HepG2 (cell line): Measurements from ENCODE around the gene GPS1. TPM values are rescaled to one million over a fixed set of nuclear protein-coding genes. Genes with fewer than 3 reads are reported as not detected.

Experiments used
- HDAC1 ChIP-seq: sonication (generic); formaldehyde crosslinking; IDR thresholded peaks from 2 replicates; pipeline ENCODE4 v1.5.1; 2020; ENCODE audit warnings: mild to moderate bottlenecking, missing genetic modification reagents
- NFATC3 ChIP-seq: sonication (generic); formaldehyde crosslinking; IDR thresholded peaks from 2 replicates; pipeline ENCODE4 v1.5.1; 2020; ENCODE audit warnings: mild to moderate bottlenecking, missing genetic modification reagents
- PHF8 ChIP-seq: sonication (generic); formaldehyde crosslinking; IDR thresholded peaks from 2 replicates; pipeline ENCODE4 v1.5.0; 2020; ENCODE audit warnings: missing genetic modification reagents
- SAP130 ChIP-seq: IDR thresholded peaks from 2 replicates; pipeline ENCODE4 v1.6.1; 2016; ENCODE audit warnings: low read depth
- SIN3A ChIP-seq: IDR thresholded peaks from 2 replicates; pipeline ENCODE4 v1.6.1; 2011; ENCODE audit warnings: low read depth, mild to moderate bottlenecking, control low read depth, low read length, borderline replicate concordance
- ZBTB7B ChIP-seq: sonication (generic); formaldehyde crosslinking; IDR thresholded peaks from 2 replicates; pipeline ENCODE4 v1.4.0; 2020; ENCODE audit warnings: missing genetic modification reagents
- polyA plus RNA-seq, 8 experiments: library from polyadenylated mRNA; depleted of rRNA in 3 of 8; stranded (reverse) in 7 of 8; unstranded in 1 of 8; fragments of >200 nt; fragmentation: Illumina TruSeq in 4 of 8; extraction: Trizol in 4 of 8; gene quantifications; 2 replicates each; pipeline versions ENCODE4 v1.2.1 to v1.2.3, GENCODE V29; 2011 to 2016; ENCODE audit warnings: low read depth in 4 of 8, missing spikeins in 1 of 8, mixed read lengths in 1 of 8; ENCODE audit not compliant: insufficient read depth in 1 of 8
- total RNA-seq, 5 experiments: library from RNA; depleted of rRNA; stranded (reverse); fragments of >200 nt; fragmentation: Illumina TruSeq; extraction: Trizol; gene quantifications; 2 replicates each; pipeline ENCODE4 v1.2.3, GENCODE V29; 2016; ENCODE audit warnings: low read depth in 1 of 5
- TF ChIP-seq, protein P1 (sequence below): sonication (generic); formaldehyde crosslinking; IDR thresholded peaks from 2 replicates; pipeline ENCODE4 v1.4.0; 2020; ENCODE audit warnings: missing genetic modification reagents
- TF ChIP-seq, protein P2 (sequence below): IDR thresholded peaks from 2 replicates; pipeline ENCODE4 v1.6.1; 2016
- TF ChIP-seq, protein P3 (sequence below): sonication (generic); formaldehyde crosslinking; IDR thresholded peaks from 2 replicates; pipeline ENCODE4 v1.4.0; 2020; ENCODE audit warnings: low read depth, mild to moderate bottlenecking, missing genetic modification reagents
- TF ChIP-seq, protein P4 (sequence below): sonication (generic); formaldehyde crosslinking; IDR thresholded peaks from 2 replicates; pipeline ENCODE4 v1.4.0; 2020; ENCODE audit warnings: missing genetic modification reagents, borderline replicate concordance
- TF ChIP-seq, protein P5 (sequence below): sonication (generic); formaldehyde crosslinking; IDR thresholded peaks from 2 replicates; pipeline ENCODE4 v1.4.0; 2020; ENCODE audit warnings: mild to moderate bottlenecking, missing genetic modification reagents
- TF ChIP-seq, protein P6 (sequence below): sonication (generic); formaldehyde crosslinking; IDR thresholded peaks from 2 replicates; pipeline ENCODE4 v1.4.0; 2020; ENCODE audit warnings: missing genetic modification reagents
- TF ChIP-seq, protein P7 (sequence below): sonication (generic); formaldehyde crosslinking; IDR thresholded peaks from 2 replicates; pipeline ENCODE4 v1.8.1; 2023; ENCODE audit warnings: missing genetic modification reagents, inconsistent platforms, borderline replicate concordance

Gene GPS1
- total and polyA plus RNA-seq, 2 of the 13 experiments (the other 11 are each of a cell fraction or from before 2014, with no cell fraction given) = 124 to 128 TPM

DNA sequence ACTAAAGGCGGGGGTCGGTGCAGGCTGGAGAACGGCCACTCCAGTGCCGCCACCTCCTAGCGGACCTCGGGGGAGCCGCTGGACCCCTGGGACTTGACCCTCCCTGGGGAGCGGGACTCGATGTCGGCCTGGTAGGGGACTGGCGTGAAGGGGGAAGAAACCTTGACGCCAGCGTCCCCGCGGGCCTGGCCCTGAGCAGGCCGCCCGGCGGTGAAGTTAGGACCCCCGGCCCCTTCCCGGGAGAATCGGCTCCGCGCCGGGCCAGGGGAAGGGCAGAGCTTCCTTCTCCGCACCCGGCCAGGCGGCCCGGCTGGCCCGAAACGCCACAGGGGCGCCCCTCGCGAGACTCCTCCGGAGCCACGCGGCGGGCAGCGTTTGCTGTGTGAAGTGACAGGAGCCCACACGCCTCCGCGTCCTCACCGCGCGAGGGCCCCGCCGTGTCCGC, 13.5 kb downstream of the GPS1 start (continued):
- TF ChIP-seq, protein P1, sequence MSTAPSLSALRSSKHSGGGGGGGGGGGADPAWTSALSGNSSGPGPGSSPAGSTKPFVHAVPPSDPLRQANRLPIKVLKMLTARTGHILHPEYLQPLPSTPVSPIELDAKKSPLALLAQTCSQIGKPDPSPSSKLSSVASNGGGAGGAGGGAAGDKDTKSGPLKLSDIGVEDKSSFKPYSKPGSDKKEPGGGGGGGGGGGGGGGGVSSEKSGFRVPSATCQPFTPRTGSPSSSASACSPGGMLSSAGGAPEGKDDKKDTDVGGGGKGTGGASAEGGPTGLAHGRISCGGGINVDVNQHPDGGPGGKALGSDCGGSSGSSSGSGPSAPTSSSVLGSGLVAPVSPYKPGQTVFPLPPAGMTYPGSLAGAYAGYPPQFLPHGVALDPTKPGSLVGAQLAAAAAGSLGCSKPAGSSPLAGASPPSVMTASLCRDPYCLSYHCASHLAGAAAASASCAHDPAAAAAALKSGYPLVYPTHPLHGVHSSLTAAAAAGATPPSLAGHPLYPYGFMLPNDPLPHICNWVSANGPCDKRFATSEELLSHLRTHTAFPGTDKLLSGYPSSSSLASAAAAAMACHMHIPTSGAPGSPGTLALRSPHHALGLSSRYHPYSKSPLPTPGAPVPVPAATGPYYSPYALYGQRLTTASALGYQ = 0 out of 2 replicates have a peak, but pooled peaks have one; percentile 9
- TF ChIP-seq, protein P2, sequence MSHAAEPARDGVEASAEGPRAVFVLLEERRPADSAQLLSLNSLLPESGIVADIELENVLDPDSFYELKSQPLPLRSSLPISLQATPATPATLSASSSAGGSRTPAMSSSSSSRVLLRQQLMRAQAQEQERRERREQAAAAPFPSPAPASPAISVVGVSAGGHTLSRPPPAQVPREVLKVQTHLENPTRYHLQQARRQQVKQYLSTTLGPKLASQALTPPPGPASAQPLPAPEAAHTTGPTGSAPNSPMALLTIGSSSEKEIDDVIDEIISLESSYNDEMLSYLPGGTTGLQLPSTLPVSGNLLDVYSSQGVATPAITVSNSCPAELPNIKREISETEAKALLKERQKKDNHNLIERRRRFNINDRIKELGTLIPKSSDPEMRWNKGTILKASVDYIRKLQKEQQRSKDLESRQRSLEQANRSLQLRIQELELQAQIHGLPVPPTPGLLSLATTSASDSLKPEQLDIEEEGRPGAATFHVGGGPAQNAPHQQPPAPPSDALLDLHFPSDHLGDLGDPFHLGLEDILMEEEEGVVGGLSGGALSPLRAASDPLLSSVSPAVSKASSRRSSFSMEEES (CRISPR knock-in tag) = no peak
- TF ChIP-seq SAP130 (CRISPR knock-in tag) = no peak; the same call in 1 of the 2 replicates
- peak; percentile 5; the same call in 1 of the 2 replicates for TF ChIP-seq SIN3A
- TF ChIP-seq, protein P3, sequence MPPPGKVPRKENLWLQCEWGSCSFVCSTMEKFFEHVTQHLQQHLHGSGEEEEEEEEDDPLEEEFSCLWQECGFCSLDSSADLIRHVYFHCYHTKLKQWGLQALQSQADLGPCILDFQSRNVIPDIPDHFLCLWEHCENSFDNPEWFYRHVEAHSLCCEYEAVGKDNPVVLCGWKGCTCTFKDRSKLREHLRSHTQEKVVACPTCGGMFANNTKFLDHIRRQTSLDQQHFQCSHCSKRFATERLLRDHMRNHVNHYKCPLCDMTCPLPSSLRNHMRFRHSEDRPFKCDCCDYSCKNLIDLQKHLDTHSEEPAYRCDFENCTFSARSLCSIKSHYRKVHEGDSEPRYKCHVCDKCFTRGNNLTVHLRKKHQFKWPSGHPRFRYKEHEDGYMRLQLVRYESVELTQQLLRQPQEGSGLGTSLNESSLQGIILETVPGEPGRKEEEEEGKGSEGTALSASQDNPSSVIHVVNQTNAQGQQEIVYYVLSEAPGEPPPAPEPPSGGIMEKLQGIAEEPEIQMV (CRISPR knock-in tag) = no peak
- TF ChIP-seq, protein P4, sequence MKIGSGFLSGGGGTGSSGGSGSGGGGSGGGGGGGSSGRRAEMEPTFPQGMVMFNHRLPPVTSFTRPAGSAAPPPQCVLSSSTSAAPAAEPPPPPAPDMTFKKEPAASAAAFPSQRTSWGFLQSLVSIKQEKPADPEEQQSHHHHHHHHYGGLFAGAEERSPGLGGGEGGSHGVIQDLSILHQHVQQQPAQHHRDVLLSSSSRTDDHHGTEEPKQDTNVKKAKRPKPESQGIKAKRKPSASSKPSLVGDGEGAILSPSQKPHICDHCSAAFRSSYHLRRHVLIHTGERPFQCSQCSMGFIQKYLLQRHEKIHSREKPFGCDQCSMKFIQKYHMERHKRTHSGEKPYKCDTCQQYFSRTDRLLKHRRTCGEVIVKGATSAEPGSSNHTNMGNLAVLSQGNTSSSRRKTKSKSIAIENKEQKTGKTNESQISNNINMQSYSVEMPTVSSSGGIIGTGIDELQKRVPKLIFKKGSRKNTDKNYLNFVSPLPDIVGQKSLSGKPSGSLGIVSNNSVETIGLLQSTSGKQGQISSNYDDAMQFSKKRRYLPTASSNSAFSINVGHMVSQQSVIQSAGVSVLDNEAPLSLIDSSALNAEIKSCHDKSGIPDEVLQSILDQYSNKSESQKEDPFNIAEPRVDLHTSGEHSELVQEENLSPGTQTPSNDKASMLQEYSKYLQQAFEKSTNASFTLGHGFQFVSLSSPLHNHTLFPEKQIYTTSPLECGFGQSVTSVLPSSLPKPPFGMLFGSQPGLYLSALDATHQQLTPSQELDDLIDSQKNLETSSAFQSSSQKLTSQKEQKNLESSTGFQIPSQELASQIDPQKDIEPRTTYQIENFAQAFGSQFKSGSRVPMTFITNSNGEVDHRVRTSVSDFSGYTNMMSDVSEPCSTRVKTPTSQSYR (CRISPR knock-in tag) = no peak
- TF ChIP-seq, protein P5, sequence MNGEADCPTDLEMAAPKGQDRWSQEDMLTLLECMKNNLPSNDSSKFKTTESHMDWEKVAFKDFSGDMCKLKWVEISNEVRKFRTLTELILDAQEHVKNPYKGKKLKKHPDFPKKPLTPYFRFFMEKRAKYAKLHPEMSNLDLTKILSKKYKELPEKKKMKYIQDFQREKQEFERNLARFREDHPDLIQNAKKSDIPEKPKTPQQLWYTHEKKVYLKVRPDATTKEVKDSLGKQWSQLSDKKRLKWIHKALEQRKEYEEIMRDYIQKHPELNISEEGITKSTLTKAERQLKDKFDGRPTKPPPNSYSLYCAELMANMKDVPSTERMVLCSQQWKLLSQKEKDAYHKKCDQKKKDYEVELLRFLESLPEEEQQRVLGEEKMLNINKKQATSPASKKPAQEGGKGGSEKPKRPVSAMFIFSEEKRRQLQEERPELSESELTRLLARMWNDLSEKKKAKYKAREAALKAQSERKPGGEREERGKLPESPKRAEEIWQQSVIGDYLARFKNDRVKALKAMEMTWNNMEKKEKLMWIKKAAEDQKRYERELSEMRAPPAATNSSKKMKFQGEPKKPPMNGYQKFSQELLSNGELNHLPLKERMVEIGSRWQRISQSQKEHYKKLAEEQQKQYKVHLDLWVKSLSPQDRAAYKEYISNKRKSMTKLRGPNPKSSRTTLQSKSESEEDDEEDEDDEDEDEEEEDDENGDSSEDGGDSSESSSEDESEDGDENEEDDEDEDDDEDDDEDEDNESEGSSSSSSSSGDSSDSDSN (CRISPR knock-in tag) = no peak
- TF ChIP-seq, protein P6, sequence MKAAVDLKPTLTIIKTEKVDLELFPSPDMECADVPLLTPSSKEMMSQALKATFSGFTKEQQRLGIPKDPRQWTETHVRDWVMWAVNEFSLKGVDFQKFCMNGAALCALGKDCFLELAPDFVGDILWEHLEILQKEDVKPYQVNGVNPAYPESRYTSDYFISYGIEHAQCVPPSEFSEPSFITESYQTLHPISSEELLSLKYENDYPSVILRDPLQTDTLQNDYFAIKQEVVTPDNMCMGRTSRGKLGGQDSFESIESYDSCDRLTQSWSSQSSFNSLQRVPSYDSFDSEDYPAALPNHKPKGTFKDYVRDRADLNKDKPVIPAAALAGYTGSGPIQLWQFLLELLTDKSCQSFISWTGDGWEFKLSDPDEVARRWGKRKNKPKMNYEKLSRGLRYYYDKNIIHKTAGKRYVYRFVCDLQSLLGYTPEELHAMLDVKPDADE (CRISPR knock-in tag) = no peak
- no peak; the same call in 1 of the 2 replicates for TF ChIP-seq HDAC1 (CRISPR knock-in tag)
- TF ChIP-seq NFATC3 = peak; percentile 58; the same call in 1 of the 2 replicates
- TF ChIP-seq, protein P7, sequence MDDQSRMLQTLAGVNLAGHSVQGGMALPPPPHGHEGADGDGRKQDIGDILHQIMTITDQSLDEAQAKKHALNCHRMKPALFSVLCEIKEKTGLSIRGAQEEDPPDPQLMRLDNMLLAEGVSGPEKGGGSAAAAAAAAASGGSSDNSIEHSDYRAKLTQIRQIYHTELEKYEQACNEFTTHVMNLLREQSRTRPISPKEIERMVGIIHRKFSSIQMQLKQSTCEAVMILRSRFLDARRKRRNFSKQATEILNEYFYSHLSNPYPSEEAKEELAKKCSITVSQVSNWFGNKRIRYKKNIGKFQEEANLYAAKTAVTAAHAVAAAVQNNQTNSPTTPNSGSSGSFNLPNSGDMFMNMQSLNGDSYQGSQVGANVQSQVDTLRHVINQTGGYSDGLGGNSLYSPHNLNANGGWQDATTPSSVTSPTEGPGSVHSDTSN (CRISPR knock-in tag) = no peak
- TF ChIP-seq PHF8 (CRISPR knock-in tag) = no peak; the same call in none of the 2 replicates
- TF ChIP-seq ZBTB7B = no peak
